HepG2 (cell line): Measurements from ENCODE around the gene BCL6B. TPM values are rescaled to one million over a fixed set of nuclear protein-coding genes. Genes with fewer than 3 reads are reported as not detected.

Experiments
- ESRRA ChIP-seq: sonication (generic); formaldehyde crosslinking; IDR thresholded peaks from 2 replicates; pipeline ENCODE4 v1.5.1; 2020; ENCODE audit warnings: mild to moderate bottlenecking, low read depth, missing genetic modification reagents
- ETV6 ChIP-seq: sonication (generic); formaldehyde crosslinking; conservative IDR thresholded peaks from 2 replicates; pipeline ENCODE4 v1.4.0; 2020; ENCODE audit warnings: missing genetic modification reagents
- HHEX ChIP-seq: IDR thresholded peaks from 2 replicates; pipeline ENCODE4 v1.6.1; 2016; ENCODE audit warnings: control low read depth
- KAT2B ChIP-seq: fragments of 150-350 bp; IDR thresholded peaks from 2 replicates; pipeline ENCODE4 v1.6.1; 2014; ENCODE audit warnings: low read depth, low read length, borderline replicate concordance
- LCORL ChIP-seq, 2 experiments: fragments of 450-650 bp in 1 of 2; sonication (generic) in 1 of 2; formaldehyde crosslinking in 1 of 2; IDR thresholded peaks; 2 replicates each; pipeline versions ENCODE4 v1.5.0 to v1.6.1; 2017 to 2020; ENCODE audit warnings: antibody characterized with exemption in 1 of 2, missing genetic modification reagents in 1 of 2
- MIER3 ChIP-seq: IDR thresholded peaks from 2 replicates; pipeline ENCODE4 v1.6.1; 2016; ENCODE audit warnings: missing compliant biosample characterization, borderline replicate concordance
- NBN ChIP-seq: fragments of 450-650 bp; conservative IDR thresholded peaks from 2 replicates; pipeline ENCODE4 v1.6.1; 2017
- PAX8 ChIP-seq: sonication (generic); formaldehyde crosslinking; IDR thresholded peaks from 2 replicates; pipeline ENCODE4 v1.8.0; 2022; ENCODE audit warnings: mild to moderate bottlenecking, missing genetic modification reagents, borderline replicate concordance
- TRAFD1 ChIP-seq: sonication (generic); formaldehyde crosslinking; IDR thresholded peaks from 2 replicates; pipeline ENCODE4 v1.5.1; 2020; ENCODE audit warnings: missing genetic modification reagents, mild to moderate bottlenecking, borderline replicate concordance
- ZC3H4 ChIP-seq: sonication (generic); formaldehyde crosslinking; IDR thresholded peaks from 2 replicates; pipeline ENCODE4 v1.4.0; 2020; ENCODE audit warnings: missing genetic modification reagents, borderline replicate concordance
- ZFP36L2 ChIP-seq: sonication (generic); formaldehyde crosslinking; IDR thresholded peaks from 2 replicates; pipeline ENCODE4 v1.4.0; 2020; ENCODE audit warnings: missing genetic modification reagents
- ZFY ChIP-seq: sonication (generic); formaldehyde crosslinking; IDR thresholded peaks from 2 replicates; pipeline ENCODE4 v1.4.0; 2020; ENCODE audit warnings: missing genetic modification reagents
- ZNF10 ChIP-seq: sonication (generic); formaldehyde crosslinking; IDR thresholded peaks from 2 replicates; pipeline ENCODE4 v1.4.0; 2020; ENCODE audit warnings: mild to moderate bottlenecking, low read depth, missing genetic modification reagents, borderline replicate concordance
- ZNF331 ChIP-seq: sonication (generic); formaldehyde crosslinking; IDR thresholded peaks from 2 replicates; pipeline ENCODE4 v1.4.0; 2020; ENCODE audit warnings: missing genetic modification reagents
- ZNF407 ChIP-seq: sonication (generic); formaldehyde crosslinking; IDR thresholded peaks from one replicate; pipeline ENCODE4 v1.5.1; 2020; ENCODE audit warnings: mild to moderate bottlenecking, missing genetic modification reagents; ENCODE audit errors: not compliant biosample characterization
- ZNF788 ChIP-seq: sonication (generic); formaldehyde crosslinking; IDR thresholded peaks from 2 replicates; pipeline ENCODE4 v1.5.0; 2020; ENCODE audit warnings: mild to moderate bottlenecking, missing genetic modification reagents, borderline replicate concordance
- polyA plus RNA-seq, 8 experiments: library from polyadenylated mRNA; depleted of rRNA in 3 of 8; stranded (reverse) in 7 of 8; unstranded in 1 of 8; fragments of >200 nt; fragmentation: Illumina TruSeq in 4 of 8; extraction: Trizol in 4 of 8; gene quantifications; 2 replicates each; pipeline versions ENCODE4 v1.2.1 to v1.2.3, GENCODE V29; 2011 to 2016; ENCODE audit warnings: low read depth in 4 of 8, missing spikeins in 1 of 8, mixed read lengths in 1 of 8; ENCODE audit not compliant: insufficient read depth in 1 of 8
- total RNA-seq, 5 experiments: library from RNA; depleted of rRNA; stranded (reverse); fragments of >200 nt; fragmentation: Illumina TruSeq; extraction: Trizol; gene quantifications; 2 replicates each; pipeline ENCODE4 v1.2.3, GENCODE V29; 2016; ENCODE audit warnings: low read depth in 1 of 5
- TF ChIP-seq, protein P1 (sequence below), 2 experiments: sonication (generic) in 1 of 2; formaldehyde crosslinking in 1 of 2; IDR thresholded peaks; 2 replicates each; pipeline versions ENCODE4 v1.4.0 to v1.6.1; 2018 to 2020; ENCODE audit warnings: missing genetic modification reagents in 2 of 2, borderline replicate concordance in 1 of 2, low read depth in 1 of 2, mild to moderate bottlenecking in 1 of 2, missing biosample characterization in 1 of 2

BCL6B gene
- total and polyA plus RNA-seq, 2 of the 13 experiments (the other 11 are each of a cell fraction or from before 2014, with no cell fraction given) = not detected

DNA sequence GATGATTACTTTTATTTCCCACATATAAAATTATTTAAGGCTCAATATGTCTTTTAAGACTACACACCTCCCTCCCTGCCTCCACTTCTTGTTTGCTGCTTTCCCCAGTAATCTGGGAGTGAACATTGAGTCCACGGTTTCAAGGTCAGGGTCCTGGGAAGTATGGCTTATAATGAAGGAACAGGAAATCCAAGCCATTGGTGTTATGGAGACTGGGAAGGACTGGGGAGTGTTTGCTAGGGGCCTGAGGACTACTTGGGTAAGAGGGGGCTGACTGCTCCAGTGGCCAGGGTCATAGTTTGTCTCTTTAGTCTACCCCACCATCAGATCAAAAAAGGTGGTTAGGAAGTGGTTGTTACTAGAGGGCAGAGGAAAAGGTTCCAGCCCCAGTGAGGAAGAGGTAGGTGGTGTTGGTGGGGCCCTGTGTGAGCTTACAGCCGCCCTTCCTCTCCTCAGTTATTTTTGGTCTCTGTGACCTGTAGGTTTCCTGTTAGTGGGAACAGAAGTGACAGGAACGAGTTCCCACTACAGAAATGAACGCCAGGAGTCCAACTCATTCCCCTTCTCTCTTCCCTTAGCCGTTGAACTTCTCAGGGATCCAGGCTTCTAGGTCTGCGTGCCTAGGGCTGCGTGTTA is 12.2 kb downstream of the BCL6B start (continued):
- TF ChIP-seq ZNF407 (no peak), PAX8 (CRISPR knock-in tag) (0 out of 2 replicates have a peak, but pooled peaks have one; percentile 14), KAT2B (no peak), ETV6 (CRISPR knock-in tag) (peak; percentile 29; the same call in 1 of the 2 replicates), HHEX (CRISPR knock-in tag) (no peak), ZC3H4 (peak; percentile 60; the same call in 1 of the 2 replicates), ZNF331 (no peak), NBN (no peak), ZNF788 (CRISPR knock-in tag) (no peak), LCORL (IDR thresholded peaks at IDR 0.05) (no peak), LCORL (CRISPR knock-in tag; IDR thresholded peaks at IDR 0.05) (no peak), MIER3 (CRISPR knock-in tag) (no peak), ESRRA (CRISPR knock-in tag) (0 out of 2 replicates have a peak, but pooled peaks have one; percentile 30), TRAFD1 (CRISPR knock-in tag) (0 out of 2 replicates have a peak, but pooled peaks have one; percentile 44), ZFY (CRISPR knock-in tag) (no peak), ZFP36L2 (CRISPR knock-in tag) (no peak), ZNF10 (CRISPR knock-in tag) (no peak)
- TF ChIP-seq, protein P1, sequence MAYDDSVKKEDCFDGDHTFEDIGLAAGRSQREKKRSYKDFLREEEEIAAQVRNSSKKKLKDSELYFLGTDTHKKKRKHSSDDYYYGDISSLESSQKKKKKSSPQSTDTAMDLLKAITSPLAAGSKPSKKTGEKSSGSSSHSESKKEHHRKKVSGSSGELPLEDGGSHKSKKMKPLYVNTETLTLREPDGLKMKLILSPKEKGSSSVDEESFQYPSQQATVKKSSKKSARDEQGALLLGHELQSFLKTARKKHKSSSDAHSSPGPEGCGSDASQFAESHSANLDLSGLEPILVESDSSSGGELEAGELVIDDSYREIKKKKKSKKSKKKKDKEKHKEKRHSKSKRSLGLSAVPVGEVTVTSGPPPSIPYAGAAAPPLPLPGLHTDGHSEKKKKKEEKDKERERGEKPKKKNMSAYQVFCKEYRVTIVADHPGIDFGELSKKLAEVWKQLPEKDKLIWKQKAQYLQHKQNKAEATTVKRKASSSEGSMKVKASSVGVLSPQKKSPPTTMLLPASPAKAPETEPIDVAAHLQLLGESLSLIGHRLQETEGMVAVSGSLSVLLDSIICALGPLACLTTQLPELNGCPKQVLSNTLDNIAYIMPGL (CRISPR knock-in tag; IDR thresholded peaks at IDR 0.05; ENCODE audit: borderline replicate concordance in 1 of 2, low read depth in 1 of 2) = 0 out of 4 replicates have a peak, but pooled peaks of 1 of the 2 experiments have one; percentile 7
